ENCODE results near the gene MECP2. TPM values are rescaled to one million over a fixed set of nuclear protein-coding genes. Genes with fewer than 3 reads are reported as not detected.

MECP2 gene
- total and polyA plus RNA-seq, 8 donors: 25.5 to 47.1 (median 31.9) TPM

DNA sequence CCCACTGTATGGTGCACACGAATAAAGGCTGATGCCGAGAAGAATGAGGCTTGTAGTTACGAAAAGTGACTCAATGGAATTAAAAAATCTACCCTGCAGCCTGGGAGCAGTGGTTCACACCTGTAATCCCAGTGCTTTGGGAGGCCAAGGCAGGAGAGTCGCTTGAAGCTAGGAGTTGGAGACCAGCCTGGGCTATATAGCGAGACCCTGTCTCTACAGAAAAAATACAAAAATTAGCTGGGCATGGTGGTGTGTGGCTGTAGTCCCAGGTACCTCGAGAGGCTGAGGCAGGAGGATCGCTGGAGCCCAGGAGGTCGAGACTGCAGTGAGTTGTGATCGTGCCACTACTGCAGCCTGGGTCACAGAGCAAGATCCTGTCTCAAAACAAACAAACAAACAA lies 34.8 kb upstream of the MECP2 start:
- DNase-seq (no peak), ATAC-seq (no peak)
- no peaks in the 10 kb centered on the region for H3K9me3 ChIP-seq
- intact Hi-C loops (cut with DNase I): no loop called here
- H3K4me1 ChIP-seq: peaks cover 0 to 5% of the 10 kb centered on the region in 2 donors
- H3K27me3 ChIP-seq: no peaks in the 10 kb centered on the region
- no peak overlapping the region for H3K27ac ChIP-seq
- TF ChIP-seq, protein P1, sequence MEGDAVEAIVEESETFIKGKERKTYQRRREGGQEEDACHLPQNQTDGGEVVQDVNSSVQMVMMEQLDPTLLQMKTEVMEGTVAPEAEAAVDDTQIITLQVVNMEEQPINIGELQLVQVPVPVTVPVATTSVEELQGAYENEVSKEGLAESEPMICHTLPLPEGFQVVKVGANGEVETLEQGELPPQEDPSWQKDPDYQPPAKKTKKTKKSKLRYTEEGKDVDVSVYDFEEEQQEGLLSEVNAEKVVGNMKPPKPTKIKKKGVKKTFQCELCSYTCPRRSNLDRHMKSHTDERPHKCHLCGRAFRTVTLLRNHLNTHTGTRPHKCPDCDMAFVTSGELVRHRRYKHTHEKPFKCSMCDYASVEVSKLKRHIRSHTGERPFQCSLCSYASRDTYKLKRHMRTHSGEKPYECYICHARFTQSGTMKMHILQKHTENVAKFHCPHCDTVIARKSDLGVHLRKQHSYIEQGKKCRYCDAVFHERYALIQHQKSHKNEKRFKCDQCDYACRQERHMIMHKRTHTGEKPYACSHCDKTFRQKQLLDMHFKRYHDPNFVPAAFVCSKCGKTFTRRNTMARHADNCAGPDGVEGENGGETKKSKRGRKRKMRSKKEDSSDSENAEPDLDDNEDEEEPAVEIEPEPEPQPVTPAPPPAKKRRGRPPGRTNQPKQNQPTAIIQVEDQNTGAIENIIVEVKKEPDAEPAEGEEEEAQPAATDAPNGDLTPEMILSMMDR (IDR thresholded peaks at IDR 0.05): no peak
- no peaks in the 10 kb centered on the region for H3K36me3 ChIP-seq
- no peak overlapping the region for H3K4me3 ChIP-seq

DNA sequence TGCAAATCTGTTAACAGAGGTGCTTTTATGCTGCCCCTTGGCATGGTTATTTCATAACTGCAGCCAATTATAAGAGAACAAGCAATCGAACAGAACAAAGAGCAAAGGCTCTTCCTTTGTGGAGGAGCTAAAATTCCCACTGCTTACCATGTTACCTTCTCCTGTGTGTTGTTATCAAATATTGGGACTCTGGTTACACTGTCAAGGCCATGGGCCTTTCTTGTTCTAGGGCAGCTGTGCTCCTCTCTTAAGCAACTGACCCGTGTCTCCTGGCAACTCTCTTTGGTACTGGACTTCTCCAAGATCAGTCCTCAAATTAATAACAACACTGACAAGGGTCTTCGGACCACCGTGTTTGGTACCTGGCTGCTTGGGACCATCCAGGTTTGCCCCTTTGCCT lies 34.4 kb upstream of the MECP2 start:
- Histone ChIP-seq H3K27me3 (no peaks in the 10 kb centered on the region), H3K36me3 (no peaks in the 10 kb centered on the region), H3K4me3 (no peak overlapping the region), H3K9me3 (no peaks in the 10 kb centered on the region), H3K4me1 (peaks cover 0 to 5% of the 10 kb centered on the region in 2 donors), H3K27ac (no peak overlapping the region)
- TF ChIP-seq, protein P1 (IDR thresholded peaks at IDR 0.05): no peak
- DNase-seq (no peak), ATAC-seq (no peak)
- intact Hi-C loops (cut with DNase I): no loop called here

DNA sequence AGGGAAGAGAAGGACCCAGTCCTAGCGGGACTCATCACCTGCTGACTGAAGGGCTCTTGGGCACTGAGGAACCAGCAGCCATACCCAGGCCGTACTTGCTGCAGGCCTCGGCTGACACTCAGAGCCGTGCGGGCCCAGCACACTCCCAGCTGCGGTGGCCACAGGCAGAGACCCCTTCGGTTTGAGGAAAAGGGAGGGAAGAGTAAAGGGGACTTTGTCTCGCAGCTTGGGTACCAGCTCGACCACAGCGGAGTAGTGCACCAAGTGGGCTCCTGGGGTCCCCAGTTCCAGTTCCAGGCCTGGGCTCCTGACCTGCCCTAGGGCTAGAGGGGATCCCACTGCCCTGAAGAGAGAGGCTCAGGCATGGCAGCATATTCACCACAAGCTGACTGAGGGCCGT lies 28.6 kb upstream of the MECP2 start:
- Histone ChIP-seq H3K36me3 (no peaks in the 10 kb centered on the region), H3K4me1 (peaks cover 0 to 16% of the 10 kb centered on the region in 2 donors), H3K27me3 (no peaks in the 10 kb centered on the region), H3K9me3 (no peaks in the 10 kb centered on the region), H3K27ac (no peak overlapping the region), H3K4me3 (no peak overlapping the region)
- no peak for DNase-seq
- no peak for ATAC-seq
- intact Hi-C loops (cut with DNase I): no loop called here
- TF ChIP-seq, protein P1 (IDR thresholded peaks at IDR 0.05): no peak

DNA sequence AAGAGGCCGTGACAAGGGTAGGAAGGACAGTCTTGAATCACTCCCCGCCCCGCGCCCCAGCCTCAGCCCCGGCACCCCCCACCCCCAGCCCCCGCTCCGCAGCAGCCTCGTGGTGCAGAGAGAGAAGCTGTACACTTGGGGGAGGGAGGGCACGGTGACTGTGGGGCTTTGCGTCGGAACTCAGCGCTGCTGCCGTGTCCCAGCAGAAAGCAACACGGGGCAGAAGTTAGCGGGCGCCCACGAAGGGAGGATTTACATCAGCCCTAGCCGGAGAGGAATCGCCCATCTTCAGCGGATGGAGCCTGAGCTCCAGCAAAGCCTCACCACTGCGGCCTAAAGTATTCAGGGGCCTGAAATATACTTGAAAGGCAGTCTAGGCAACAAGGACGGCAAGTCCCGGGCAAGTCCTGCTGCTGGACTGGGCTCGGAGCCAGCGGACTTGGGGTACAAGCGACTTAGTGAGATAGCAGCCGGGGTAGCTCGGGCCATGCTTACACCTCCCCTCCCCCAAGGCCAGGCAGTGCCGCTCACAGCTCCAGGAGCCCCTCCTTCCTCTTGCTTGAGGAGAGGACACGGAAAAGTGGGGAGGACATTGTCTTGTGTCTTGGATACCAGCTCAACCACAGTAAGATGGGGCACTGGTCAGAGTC lies 28.0 kb upstream of the MECP2 start:
- no peaks in the 10 kb centered on the region for H3K9me3 ChIP-seq
- H3K27me3 ChIP-seq: no peaks in the 10 kb centered on the region
- no peak overlapping the region for H3K27ac ChIP-seq
- peaks cover 0 to 16% of the 10 kb centered on the region in 2 donors for H3K4me1 ChIP-seq
- intact Hi-C loops (cut with DNase I): no loop called here
- no peak overlapping the region for H3K4me3 ChIP-seq
- ATAC-seq (no peak), DNase-seq (peak in 1 of 4 donors; percentile 34)
- TF ChIP-seq, protein P1 (IDR thresholded peaks at IDR 0.05): no peak
- no peaks in the 10 kb centered on the region for H3K36me3 ChIP-seq

DNA sequence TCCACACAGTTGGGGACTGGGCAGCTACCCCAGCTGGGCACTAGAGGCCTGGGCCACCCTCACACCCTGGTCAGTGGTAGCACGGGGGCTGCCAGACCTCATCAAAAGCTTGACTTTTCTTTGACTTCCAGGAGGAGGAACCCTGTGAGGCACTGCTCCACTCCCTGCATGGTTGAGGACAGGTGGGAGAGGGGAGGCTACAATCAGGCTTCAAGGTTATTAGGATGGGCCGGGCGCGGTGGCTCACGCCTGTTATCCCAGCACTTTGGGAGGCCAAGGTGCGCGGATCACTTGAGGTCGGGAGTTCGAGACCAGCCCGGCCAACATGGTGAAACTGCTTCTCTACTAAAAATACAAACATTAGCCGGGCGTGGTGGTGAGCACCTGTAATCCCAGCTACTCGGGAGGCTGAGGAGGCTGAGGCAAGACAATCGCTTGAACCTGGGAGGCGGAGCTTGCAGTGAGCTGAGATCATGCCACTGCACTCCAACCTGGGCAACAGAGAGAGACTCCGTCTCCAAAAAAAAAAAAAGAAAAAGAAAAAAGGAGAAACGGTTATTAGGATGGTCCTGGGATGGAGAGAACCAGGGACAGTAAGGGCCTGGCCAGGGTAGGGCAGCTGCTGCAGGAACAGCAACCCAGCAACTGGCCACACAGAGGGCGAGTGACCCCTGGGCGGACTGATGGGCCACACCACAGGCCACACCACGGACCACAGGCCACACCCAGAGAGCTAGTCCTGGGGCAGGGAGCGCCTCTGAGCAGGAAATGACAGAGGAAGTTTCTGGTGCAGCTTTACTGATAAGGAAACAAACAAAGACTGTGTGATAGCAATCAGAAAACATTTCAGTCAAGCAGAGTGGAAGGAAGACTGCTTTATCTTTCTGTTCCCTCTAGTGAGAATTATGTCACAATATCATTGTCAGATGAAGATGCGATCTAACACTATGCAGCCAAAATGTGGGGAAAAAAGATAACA lies 26.0 kb upstream of the MECP2 start:
- intact Hi-C loops (cut with DNase I): no loop called here
- peak overlapping the region in 1 of 2 donors; percentile 53 for H3K27ac ChIP-seq
- DNase-seq: peak in 2 of 4 donors; percentile 57 to 80
- no peaks in the 10 kb centered on the region for H3K27me3 ChIP-seq
- H3K36me3 ChIP-seq: no peaks in the 10 kb centered on the region
- no peaks in the 10 kb centered on the region for H3K9me3 ChIP-seq
- peaks cover 0 to 16% of the 10 kb centered on the region in 2 donors for H3K4me1 ChIP-seq
- TF ChIP-seq, protein P1 (IDR thresholded peaks at IDR 0.05): no peak
- ATAC-seq: peak; percentile 69
- no peak overlapping the region for H3K4me3 ChIP-seq

Measured in left lung (tissue), 10 donors.